ENCODE measurements around the gene NTPCR. TPM values are rescaled to one million over a fixed set of nuclear protein-coding genes. Genes with fewer than 3 reads are reported as not detected.

NTPCR gene
- total RNA-seq, 1 donor from 2014 or later = 19.2 TPM

- Mint-ChIP-seq H3K4me3 (no peak overlapping the region), H3K9me3 (peaks cover 2% of the 10 kb centered on the region), H3K4me1 (peaks cover 13% of the 10 kb centered on the region), H3K36me3 (ENCODE audit: low read depth) (no peaks in the 10 kb centered on the region), H3K27me3 (peaks cover 7% of the 10 kb centered on the region), H3K27ac (no peak overlapping the region)
- peak; percentile 42 for ATAC-seq (ENCODE audit: low read depth)
- TF ChIP-seq CTCF (IDR thresholded peaks at IDR 0.05) = no peak
- no peak for DNase-seq
- intact Hi-C loops (cut with micrococcal nuclease) = no loop called here
- ChIA-PET CTCF (interaction anchor here (0.8 kb wide), 1 partner anchor 8 kb away, joined by 3 read pairs; no protein-coding TSS in a partner anchor), POLR2A (no interaction called here)
These were observed 6.6 kb upstream of the NTPCR start for GRCh38 chr1:232943679-232944252.

- Mint-ChIP-seq H3K4me1 (peaks cover 13% of the 10 kb centered on the region), H3K9me3 (peaks cover 2% of the 10 kb centered on the region), H3K36me3 (ENCODE audit: low read depth) (no peaks in the 10 kb centered on the region), H3K4me3 (no peak overlapping the region), H3K27me3 (peaks cover 4% of the 10 kb centered on the region), H3K27ac (no peak overlapping the region)
- DNase-seq = no peak
- TF ChIP-seq CTCF (IDR thresholded peaks at IDR 0.05) = no peak
- ChIA-PET CTCF (no interaction called here), POLR2A (no interaction called here)
- intact Hi-C loops (cut with micrococcal nuclease) = no loop called here
- ATAC-seq (ENCODE audit: low read depth) = no peak
These were observed 6.1 kb upstream of the NTPCR start for GRCh38 chr1:232944347-232944746.

GRCh38 chr1:232949636-232950196 is 695 bp upstream of the NTPCR start:
- no peak for TF ChIP-seq CTCF (IDR thresholded peaks at IDR 0.05)
- Mint-ChIP-seq H3K4me1 (peaks cover 32% of the 10 kb centered on the region), H3K4me3 (peak overlapping the region; percentile 96), H3K27ac (peak overlapping the region; percentile 90), H3K27me3 (no peaks in the 10 kb centered on the region), H3K36me3 (ENCODE audit: low read depth) (peaks cover 6% of the 10 kb centered on the region), H3K9me3 (no peaks in the 10 kb centered on the region)
- DNase-seq (no peak), ATAC-seq (ENCODE audit: low read depth) (no peak)
- intact Hi-C loops (cut with micrococcal nuclease) = loop anchor here (1.0 to 5.0 kb wide), 5 partner anchors 142 to 1422 kb away; partner anchors contain the start of genes MAP10, MAP3K21, PCNX2 and SIPA1L2
- ChIA-PET POLR2A (no interaction called here), CTCF (no interaction called here)

- Mint-ChIP-seq H3K4me3 (peak overlapping the region; percentile 96), H3K9me3 (no peaks in the 10 kb centered on the region), H3K27ac (peak overlapping the region; percentile 90), H3K4me1 (peaks cover 32% of the 10 kb centered on the region), H3K36me3 (ENCODE audit: low read depth) (peaks cover 11% of the 10 kb centered on the region), H3K27me3 (no peaks in the 10 kb centered on the region)
- ATAC-seq (ENCODE audit: low read depth) (no peak), DNase-seq (no peak)
- ChIA-PET POLR2A (interaction anchor here (0.6 kb wide), 2 partner anchors 15 to 372 kb away, joined by 4 read pairs; no protein-coding TSS in a partner anchor), CTCF (no interaction called here)
- intact Hi-C loops (cut with micrococcal nuclease) = loop anchor here (2.0 to 5.0 kb wide), 3 partner anchors 144 to 1424 kb away; partner anchors contain the start of genes MAP10, SIPA1L2 and TSNAX
- TF ChIP-seq CTCF (IDR thresholded peaks at IDR 0.05) = no peak
These were observed 769 bp downstream of the NTPCR start for GRCh38 chr1:232951180-232951579.

- H3K4me3 Mint-ChIP-seq = peak overlapping the region; percentile 96
- no peaks in the 10 kb centered on the region for H3K9me3 Mint-ChIP-seq
- CTCF ChIA-PET = interaction anchor here (1.5 kb wide), 1 partner anchor 8 kb away, joined by 3 read pairs; no protein-coding TSS in a partner anchor
- H3K36me3 Mint-ChIP-seq (ENCODE audit: low read depth) = peaks cover 14% of the 10 kb centered on the region
- POLR2A ChIA-PET = interaction anchor here (0.6 kb wide), 2 partner anchors 14 to 372 kb away, joined by 4 read pairs; no protein-coding TSS in a partner anchor
- peaks cover 32% of the 10 kb centered on the region for H3K4me1 Mint-ChIP-seq
- no peak for ATAC-seq (ENCODE audit: low read depth)
- no peaks in the 10 kb centered on the region for H3K27me3 Mint-ChIP-seq
- intact Hi-C loops (cut with micrococcal nuclease) = loop anchor here (2.0 to 5.0 kb wide), 3 partner anchors 144 to 1424 kb away; partner anchors contain the start of genes MAP10, SIPA1L2 and TSNAX
- no peak for DNase-seq
- no peak overlapping the region for H3K27ac Mint-ChIP-seq
- TF ChIP-seq CTCF (IDR thresholded peaks at IDR 0.05) = no peak
These were observed 1.2 kb downstream of the NTPCR start for GRCh38 chr1:232951605-232952004.

Data from activated B cell treated with CpG ODN at 0.5 μM for 24 hours (primary cell).